RWPE1 (cell line): Measurements from ENCODE around the gene UGT2B17.
"Not testable (repeated sequence)": the region's sequence is repeated elsewhere in the genome, so short reads cannot be mapped to it uniquely, and the experiment has no call there.

Experiments used
- CTCF ChIA-PET: fragments of 350-600 bp; sonication (Branson Sonifier 250); formaldehyde crosslinking; extraction: SDS; loops from one replicate; lab custom pipeline; 2021; lab: Yijun Ruan, JAX
- POLR2A ChIA-PET: fragments of 400-600 bp; formaldehyde crosslinking; extraction: SDS; loops from one replicate; lab custom pipeline; 2020; ENCODE audit warnings: antibody characterized with exemption; ENCODE audit not compliant: low non-redundant PET; lab: Yijun Ruan, JAX
- DNase-seq: peaks from one replicate; pipeline ENCODE4 v3.0.0; 2012; ENCODE audit warnings: low spot score
- H3K27ac ChIP-seq: fragments of 450-650 bp; 2 replicates; pipeline ENCODE4 v1.5.1; 2017
- TF ChIP-seq, protein P1 (sequence below): fragments of 450-650 bp; conservative IDR thresholded peaks from 2 replicates; pipeline ENCODE4 v1.5.1; 2017; ENCODE audit warnings: low read depth, mild to moderate bottlenecking

The UGT2B17 gene

GRCh38 chr4:68582339-68582717, 6.2 kb upstream of the UGT2B17 start:
- TF ChIP-seq, protein P1, sequence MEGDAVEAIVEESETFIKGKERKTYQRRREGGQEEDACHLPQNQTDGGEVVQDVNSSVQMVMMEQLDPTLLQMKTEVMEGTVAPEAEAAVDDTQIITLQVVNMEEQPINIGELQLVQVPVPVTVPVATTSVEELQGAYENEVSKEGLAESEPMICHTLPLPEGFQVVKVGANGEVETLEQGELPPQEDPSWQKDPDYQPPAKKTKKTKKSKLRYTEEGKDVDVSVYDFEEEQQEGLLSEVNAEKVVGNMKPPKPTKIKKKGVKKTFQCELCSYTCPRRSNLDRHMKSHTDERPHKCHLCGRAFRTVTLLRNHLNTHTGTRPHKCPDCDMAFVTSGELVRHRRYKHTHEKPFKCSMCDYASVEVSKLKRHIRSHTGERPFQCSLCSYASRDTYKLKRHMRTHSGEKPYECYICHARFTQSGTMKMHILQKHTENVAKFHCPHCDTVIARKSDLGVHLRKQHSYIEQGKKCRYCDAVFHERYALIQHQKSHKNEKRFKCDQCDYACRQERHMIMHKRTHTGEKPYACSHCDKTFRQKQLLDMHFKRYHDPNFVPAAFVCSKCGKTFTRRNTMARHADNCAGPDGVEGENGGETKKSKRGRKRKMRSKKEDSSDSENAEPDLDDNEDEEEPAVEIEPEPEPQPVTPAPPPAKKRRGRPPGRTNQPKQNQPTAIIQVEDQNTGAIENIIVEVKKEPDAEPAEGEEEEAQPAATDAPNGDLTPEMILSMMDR = no peak
- DNase-seq = no peak
- ChIA-PET CTCF (no interaction called here), POLR2A (no interaction called here)
- no peak overlapping the region for H3K27ac ChIP-seq

DNA sequence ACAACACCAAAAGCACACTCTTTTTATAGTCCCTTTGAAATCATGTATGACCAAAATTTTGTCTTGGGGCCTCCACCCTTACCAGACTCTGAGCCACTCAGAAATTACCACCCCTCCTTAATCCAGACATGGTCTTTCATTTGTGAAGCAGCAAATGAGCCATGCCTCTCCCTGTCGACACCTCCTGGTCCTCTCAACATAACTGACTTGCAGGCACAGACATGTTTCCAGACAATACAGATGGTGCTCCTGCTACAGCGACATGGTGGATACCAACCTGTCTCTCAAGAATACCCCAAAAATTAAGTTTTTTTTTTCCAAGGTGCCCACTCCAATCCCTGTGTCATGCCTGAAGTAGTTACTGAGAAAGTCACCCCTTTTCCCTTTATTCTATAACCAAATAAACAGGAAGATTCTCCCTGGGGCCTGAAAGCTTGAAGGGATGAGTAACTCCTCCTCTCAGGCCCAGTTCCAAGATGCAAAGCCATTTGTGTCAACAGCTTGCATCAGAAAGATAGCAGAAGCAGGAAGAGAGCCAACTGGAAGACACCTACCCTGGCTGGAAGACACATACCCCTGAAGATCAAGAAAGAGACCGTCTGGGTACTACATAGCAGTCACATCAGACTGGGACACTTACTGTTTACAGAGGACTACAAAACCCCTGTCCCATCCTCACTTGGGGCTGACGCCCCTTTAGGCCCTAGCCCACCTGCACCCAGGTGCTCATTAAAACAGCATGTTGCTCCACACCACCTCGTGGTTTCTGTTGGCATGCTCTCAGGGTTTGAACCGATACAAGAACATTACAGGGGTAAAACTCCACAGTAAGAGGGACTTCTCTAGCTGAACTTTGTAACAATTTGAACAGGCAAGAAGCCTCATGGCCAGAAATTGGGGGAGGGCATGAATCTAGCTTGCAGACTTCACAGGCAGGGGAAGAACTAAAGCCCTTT, 5.5 kb upstream of the UGT2B17 start:
- H3K27ac ChIP-seq = no peak overlapping the region
- TF ChIP-seq, protein P1 = no peak
- DNase-seq = no peak
- CTCF ChIA-PET = no interaction called here
- POLR2A ChIA-PET = no interaction called here

DNA sequence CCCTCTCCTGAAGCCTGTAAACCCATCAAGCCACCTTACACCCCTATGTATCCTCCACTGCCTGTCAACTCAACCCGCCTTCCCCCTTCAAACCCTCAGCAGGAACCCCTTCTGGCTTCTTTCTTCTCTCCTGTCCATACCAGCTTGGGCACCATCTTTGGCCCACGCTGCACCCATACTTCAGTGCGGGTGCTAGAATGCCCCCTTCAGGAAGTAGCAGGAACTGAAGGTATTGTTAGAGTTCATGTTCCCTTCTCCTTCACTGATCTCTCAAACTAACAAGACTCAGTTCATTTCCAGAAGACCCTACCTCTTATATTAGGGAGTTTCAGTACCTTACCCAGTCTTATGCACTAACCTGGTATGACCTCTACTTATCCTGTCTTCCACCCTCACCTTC, 1.5 kb upstream of the UGT2B17 start:
- ChIA-PET CTCF (no interaction called here), POLR2A (no interaction called here)
- no peak overlapping the region for H3K27ac ChIP-seq
- no peak for DNase-seq
- TF ChIP-seq, protein P1 = no peak

DNA sequence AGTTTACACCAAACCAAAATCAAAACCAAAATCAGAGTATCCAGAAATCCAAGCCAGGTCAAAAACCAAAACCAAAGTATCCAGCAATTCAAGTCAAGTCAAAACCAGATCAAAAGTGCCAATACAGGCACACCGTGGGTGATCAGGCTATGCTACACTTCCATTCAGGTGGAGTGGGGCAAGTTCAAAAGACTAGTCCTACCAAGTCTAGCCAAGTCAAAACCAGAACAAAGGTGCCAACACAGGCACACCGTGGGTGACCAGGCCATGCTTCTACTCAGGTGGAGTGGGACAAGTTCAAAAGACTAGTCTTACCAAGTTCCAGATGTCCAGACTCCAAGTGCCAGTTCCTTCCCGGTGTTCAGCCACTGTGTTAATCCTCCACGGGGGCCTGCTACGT, 486 bp downstream of the UGT2B17 start:
- H3K27ac ChIP-seq, POLR2A ChIA-PET, DNase-seq, CTCF ChIA-PET: not testable (repeated sequence)

- DNase-seq = no peak
- TF ChIP-seq, protein P1 = no peak
- H3K27ac ChIP-seq = no peak overlapping the region
- ChIA-PET CTCF (no interaction called here), POLR2A (no interaction called here)
These were observed 1.0 kb downstream of the UGT2B17 start for GRCh38 chr4:68575081-68575480.

DNA sequence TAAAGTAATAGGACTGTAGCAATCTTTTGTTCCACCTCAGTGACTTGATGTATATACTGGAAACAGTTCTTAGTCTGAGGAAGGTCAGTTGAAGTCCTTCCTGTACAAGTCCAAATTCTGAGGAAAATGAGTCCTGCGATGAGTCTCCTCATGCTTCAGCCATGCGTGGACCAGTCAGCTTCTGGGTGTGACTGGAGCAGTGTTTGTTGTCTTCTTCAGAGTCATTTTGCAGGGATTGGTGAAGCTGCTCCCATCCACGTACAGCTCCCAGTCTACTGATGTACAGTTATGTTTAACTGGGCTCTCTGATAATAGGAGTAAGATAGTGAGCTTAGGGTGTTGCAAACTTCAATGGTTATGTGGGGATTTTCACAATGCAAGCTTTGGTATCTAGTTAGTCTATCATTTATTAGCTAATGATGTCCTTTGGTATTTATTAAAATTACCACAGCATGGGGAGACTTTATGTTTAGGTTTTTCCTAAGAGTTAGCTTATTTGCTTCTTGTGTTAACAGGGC, 3.4 kb downstream of the UGT2B17 start:
- ChIA-PET CTCF (no interaction called here), POLR2A (no interaction called here)
- no peak for DNase-seq
- H3K27ac ChIP-seq = no peak overlapping the region
- TF ChIP-seq, protein P1 = no peak

- H3K27ac ChIP-seq = no peak overlapping the region
- DNase-seq = no peak
- CTCF ChIA-PET = no interaction called here
- TF ChIP-seq, protein P1 = no peak
- POLR2A ChIA-PET = no interaction called here
These were observed 6.0 kb downstream of the UGT2B17 start for GRCh38 chr4:68570122-68570507.
